Fibroblast of lung (primary cell): Measurements from ENCODE around the gene TMEM115.

Source experiments
- CTCF ChIP-seq, 2 donors: IDR thresholded peaks in 1 of 2; conservative IDR thresholded peaks in 1 of 2; 1 replicate in 1 of 2; 2 replicates in 1 of 2; pipeline ENCODE4 v1.5.1; 2011 to 2012; ENCODE audit warnings: low read length in 2 of 2, control low read depth in 1 of 2, inconsistent platforms in 1 of 2, low read depth in 1 of 2, mild to moderate bottlenecking in 1 of 2
- EZH2 ChIP-seq: IDR thresholded peaks from 2 replicates; pipeline ENCODE4 v1.5.1; 2012; ENCODE audit warnings: low read length, control low read depth, mild to moderate bottlenecking; ENCODE audit errors: missing control alignments

- no peak for TF ChIP-seq CTCF (conservative IDR thresholded peaks at IDR 0.05 in 1 of 2, IDR thresholded peaks at IDR 0.05 in 1 of 2; ENCODE audit: low read depth in 1 of 2, low read length in 2 of 2)
- TF ChIP-seq EZH2, result no peak
Observed at GRCh38 chr3:50350527-50351322, 8.6 kb downstream of the TMEM115 start, which contains the start of the genes CYB561D2 and NPRL2.
